ENCODE measurements around the gene LRRC45. TPM values are rescaled to one million over a fixed set of nuclear protein-coding genes. Genes with fewer than 3 reads are reported as not detected.
A peak's percentile ranks its signal among the peaks of the same experiment; 100 is the strongest.

Gene LRRC45
- total RNA-seq, 2 donors from 2014 or later: 16.6 to 60.0 TPM

DNA sequence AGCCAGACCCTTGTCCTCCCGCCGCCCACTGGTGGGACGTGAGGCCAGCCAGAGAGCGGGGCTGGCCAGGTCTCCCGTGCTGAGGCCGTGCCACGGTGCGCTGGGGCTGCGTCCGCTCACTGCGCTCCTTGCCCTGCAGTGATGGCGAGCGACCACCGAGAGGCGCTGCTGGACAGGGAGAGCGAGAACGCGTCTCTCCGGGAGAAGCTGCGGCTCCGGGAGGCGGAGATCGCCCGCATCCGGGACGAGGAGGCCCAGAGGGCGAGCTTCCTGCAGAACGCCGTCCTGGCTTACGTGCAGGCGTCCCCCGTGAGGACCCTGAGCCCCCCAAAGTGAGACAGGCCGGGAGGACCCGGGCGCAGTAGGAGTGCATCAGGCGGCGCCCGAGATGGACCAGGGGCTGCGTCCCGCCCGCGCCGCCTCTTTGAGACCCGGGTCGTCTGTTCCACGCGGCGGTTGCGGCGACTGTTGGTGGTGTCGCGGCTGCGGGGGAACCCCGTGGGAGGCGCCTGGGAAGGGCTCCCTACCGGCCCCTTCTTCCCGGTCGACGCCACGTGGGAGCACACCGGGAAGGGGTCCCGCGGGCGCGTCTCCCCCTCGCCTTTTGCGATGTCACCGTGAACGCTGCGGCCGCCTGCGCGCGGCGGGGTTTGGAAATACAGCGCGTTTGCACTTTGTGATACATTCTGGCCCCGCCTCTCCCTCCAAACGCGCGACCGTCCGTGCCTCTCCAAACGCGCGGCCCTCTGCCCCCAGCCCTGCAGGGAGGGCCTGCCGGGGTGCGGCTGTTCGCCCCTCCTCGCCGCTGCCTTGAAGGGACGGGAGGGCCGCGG, 7.6 kb downstream of the LRRC45 start:
- TF ChIP-seq, protein P1, sequence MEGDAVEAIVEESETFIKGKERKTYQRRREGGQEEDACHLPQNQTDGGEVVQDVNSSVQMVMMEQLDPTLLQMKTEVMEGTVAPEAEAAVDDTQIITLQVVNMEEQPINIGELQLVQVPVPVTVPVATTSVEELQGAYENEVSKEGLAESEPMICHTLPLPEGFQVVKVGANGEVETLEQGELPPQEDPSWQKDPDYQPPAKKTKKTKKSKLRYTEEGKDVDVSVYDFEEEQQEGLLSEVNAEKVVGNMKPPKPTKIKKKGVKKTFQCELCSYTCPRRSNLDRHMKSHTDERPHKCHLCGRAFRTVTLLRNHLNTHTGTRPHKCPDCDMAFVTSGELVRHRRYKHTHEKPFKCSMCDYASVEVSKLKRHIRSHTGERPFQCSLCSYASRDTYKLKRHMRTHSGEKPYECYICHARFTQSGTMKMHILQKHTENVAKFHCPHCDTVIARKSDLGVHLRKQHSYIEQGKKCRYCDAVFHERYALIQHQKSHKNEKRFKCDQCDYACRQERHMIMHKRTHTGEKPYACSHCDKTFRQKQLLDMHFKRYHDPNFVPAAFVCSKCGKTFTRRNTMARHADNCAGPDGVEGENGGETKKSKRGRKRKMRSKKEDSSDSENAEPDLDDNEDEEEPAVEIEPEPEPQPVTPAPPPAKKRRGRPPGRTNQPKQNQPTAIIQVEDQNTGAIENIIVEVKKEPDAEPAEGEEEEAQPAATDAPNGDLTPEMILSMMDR (IDR thresholded peaks at IDR 0.05): peak; percentile 96
- no peaks in the 10 kb centered on the region for H3K9me3 ChIP-seq
- intact Hi-C loops (cut with DNase I): loop anchor here (2.0 to 10.0 kb wide), 2 partner anchors 118 to 294 kb away; no protein-coding TSS in a partner anchor
- H3K9ac ChIP-seq (ENCODE audit: low read depth in 2 of 2, low read length in 2 of 2): peak overlapping the region; percentile 43 to 46
- DNase-seq: peak; percentile 90
- H3K36me3 ChIP-seq: no peaks in the 10 kb centered on the region
- H3K4me1 ChIP-seq: peaks cover 10% of the 10 kb centered on the region
- no peaks in the 10 kb centered on the region for H3K27me3 ChIP-seq
- H3K27ac ChIP-seq: peak overlapping the region; percentile 75
- H3K4me3 ChIP-seq: peak overlapping the region; percentile 47

DNA sequence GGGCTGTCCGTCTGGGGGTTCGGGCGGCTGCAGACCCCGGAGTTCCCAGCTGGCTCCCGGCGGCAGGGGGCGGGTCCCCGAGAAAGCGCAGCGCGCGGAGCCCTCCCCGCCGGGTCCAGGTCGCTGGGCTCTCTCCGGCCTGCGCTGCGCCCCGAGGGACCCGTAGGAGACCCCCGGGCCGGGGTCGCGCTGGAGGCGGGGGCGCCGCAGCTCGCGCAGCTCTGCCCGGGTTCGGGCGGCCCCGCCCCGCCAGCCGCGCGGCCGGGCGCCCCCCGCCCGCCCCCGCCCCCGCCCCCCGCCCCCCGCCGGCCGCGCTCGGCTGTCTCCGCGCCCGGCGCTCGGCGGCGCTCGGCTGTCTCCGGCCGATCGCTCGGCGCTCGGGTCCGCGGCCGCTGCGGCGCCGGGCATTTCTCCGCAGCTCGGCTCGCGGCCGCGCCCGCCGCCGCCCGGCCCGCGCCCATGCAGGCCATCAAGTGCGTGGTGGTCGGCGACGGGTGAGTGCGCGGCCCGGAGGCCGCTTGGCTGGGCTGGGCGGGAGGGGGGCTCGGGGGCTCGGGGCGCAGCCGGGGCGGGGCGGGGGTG, 8.3 kb downstream of the LRRC45 start, which contains the start of gene RAC3:
TSS of gene RAC3 (plus strand) at position 376 of the 582 bp plus-strand sequence. CDS start at position 460, 84 bp downstream.
- H3K9ac ChIP-seq (ENCODE audit: low read depth in 2 of 2, low read length in 2 of 2): peak within 1 kb of the TSS; percentile 43 to 46
- H3K9me3 ChIP-seq: no peaks in the 10 kb centered on the region
- H3K27ac ChIP-seq: peak within 1 kb of the TSS; percentile 75
- peaks cover 12% of the 10 kb centered on the region for H3K4me1 ChIP-seq
- DNase-seq: no peak
- H3K36me3 ChIP-seq: no peaks in the 10 kb centered on the region
- peak within 1 kb of the TSS; percentile 47 for H3K4me3 ChIP-seq
- TF ChIP-seq, protein P1 (IDR thresholded peaks at IDR 0.05): no peak
- no peaks in the 10 kb centered on the region for H3K27me3 ChIP-seq
- intact Hi-C loops (cut with DNase I): loop anchor here (2.0 to 10.0 kb wide), 2 partner anchors 117 to 293 kb away; no protein-coding TSS in a partner anchor

DNA sequence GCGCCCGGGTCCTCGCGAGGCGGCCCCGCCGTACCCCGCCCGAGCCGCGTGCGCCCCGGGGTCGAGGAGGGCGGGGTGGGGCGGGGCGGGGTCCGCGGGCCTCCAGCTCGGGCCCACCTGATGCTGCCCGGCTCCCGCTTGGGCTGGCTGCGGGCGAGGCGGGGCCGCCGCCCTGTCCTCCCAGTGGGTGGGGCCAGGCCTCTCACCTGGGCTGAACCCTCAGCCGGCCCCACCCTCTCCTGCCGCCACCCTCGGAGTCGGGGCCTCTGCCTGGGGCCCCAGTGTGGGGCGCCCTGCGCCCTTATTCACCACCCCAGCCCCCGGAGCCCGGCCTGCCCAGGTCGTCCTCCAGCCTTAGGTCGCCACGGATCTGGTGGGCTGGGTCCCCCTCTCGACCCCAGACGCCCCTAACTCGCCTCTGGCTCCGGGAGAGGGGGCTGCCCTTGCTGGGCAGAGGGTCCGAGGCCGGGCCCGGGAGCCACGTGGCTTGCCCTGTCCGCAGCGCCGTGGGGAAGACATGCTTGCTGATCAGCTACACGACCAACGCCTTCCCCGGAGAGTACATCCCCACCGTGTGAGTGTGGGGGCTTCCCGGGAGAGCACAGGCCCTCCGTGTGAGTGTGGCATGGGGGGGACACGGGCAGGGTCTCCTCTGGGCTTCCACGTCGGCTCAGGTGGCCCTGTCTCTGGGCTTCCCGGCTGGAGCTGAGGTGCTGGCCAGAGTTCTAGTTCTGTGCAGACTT, 9.0 kb downstream of the LRRC45 start:
- no peak overlapping the region for H3K27ac ChIP-seq
- no peaks in the 10 kb centered on the region for H3K27me3 ChIP-seq

DNA sequence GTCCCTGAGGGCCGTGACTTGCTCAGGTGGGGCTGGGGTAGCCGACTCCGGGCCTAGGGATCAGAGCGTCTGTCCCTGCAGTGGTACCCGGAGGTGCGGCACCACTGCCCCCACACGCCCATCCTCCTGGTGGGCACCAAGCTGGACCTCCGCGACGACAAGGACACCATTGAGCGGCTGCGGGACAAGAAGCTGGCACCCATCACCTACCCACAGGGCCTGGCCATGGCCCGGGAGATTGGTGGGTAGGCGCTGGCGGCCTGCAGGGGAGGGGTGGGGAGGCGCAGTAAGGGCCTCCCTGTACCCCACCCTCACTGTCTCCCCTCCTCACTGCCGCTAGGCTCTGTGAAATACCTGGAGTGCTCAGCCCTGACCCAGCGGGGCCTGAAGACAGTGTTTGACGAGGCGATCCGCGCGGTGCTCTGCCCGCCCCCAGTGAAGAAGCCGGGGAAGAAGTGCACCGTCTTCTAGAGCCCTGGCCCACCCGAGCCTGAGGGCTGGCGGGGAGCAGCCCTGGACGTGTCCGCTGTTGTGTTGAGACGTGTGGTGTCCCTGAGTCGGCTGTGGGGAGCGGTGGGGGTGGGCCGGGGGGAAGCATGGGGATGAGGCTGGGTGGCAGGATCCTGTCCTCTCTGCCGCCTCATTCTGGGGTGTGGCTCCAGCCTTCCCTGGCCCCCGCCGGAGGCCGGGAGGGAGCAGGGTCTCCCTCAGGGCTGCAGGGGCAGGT, 10.4 kb downstream of the LRRC45 start:
- TF ChIP-seq, protein P1 (IDR thresholded peaks at IDR 0.05): no peak
- no peak for DNase-seq
- H3K9ac ChIP-seq (ENCODE audit: low read depth in 2 of 2, low read length in 2 of 2): no peak overlapping the region
- peaks cover 19% of the 10 kb centered on the region for H3K4me1 ChIP-seq
- no peaks in the 10 kb centered on the region for H3K9me3 ChIP-seq
- no peak overlapping the region for H3K4me3 ChIP-seq
- H3K27me3 ChIP-seq: no peaks in the 10 kb centered on the region
- no peak overlapping the region for H3K27ac ChIP-seq
- H3K36me3 ChIP-seq: no peaks in the 10 kb centered on the region
- intact Hi-C loops (cut with DNase I): loop anchor here (10.0 kb wide), 1 partner anchor 291 kb away; no protein-coding TSS in a partner anchor

More for the DNA sequence above, 9.0 kb downstream of the LRRC45 start:
- H3K4me3 ChIP-seq: peak overlapping the region; percentile 20
- H3K9ac ChIP-seq (ENCODE audit: low read depth in 2 of 2, low read length in 2 of 2): peak overlapping the region in 1 of 2 donors; percentile 39
- TF ChIP-seq, protein P1 (IDR thresholded peaks at IDR 0.05): no peak
- DNase-seq: peak; percentile 80
- no peaks in the 10 kb centered on the region for H3K36me3 ChIP-seq
- peaks cover 16% of the 10 kb centered on the region for H3K4me1 ChIP-seq
- H3K9me3 ChIP-seq: no peaks in the 10 kb centered on the region
- intact Hi-C loops (cut with DNase I): loop anchor here (2.0 to 10.0 kb wide), 2 partner anchors 117 to 293 kb away; no protein-coding TSS in a partner anchor
